ENCODE measurements around the gene TMX2. TPM values are rescaled to one million over a fixed set of nuclear protein-coding genes. Genes with fewer than 3 reads are reported as not detected.
"Not testable (repeated sequence)": the region's sequence is repeated elsewhere in the genome, so short reads cannot be mapped to it uniquely, and the experiment has no call there.

TMX2 gene, protein sequence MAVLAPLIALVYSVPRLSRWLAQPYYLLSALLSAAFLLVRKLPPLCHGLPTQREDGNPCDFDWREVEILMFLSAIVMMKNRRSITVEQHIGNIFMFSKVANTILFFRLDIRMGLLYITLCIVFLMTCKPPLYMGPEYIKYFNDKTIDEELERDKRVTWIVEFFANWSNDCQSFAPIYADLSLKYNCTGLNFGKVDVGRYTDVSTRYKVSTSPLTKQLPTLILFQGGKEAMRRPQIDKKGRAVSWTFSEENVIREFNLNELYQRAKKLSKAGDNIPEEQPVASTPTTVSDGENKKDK
- 161 and 167 TPM in 2 replicates for total RNA-seq (2014; rRNA removed; shearing (Covaris generic))

GRCh38 chr11:57712256-57713150 is at the start of gene TMX2:
Gene TMX2, plus strand, starts transcription at chr11:57712593. Its CDS starts 26 bp downstream, at chr11:57712619.
- peak; percentile 96 for DNase-seq (ENCODE audit: low read depth)

DNA sequence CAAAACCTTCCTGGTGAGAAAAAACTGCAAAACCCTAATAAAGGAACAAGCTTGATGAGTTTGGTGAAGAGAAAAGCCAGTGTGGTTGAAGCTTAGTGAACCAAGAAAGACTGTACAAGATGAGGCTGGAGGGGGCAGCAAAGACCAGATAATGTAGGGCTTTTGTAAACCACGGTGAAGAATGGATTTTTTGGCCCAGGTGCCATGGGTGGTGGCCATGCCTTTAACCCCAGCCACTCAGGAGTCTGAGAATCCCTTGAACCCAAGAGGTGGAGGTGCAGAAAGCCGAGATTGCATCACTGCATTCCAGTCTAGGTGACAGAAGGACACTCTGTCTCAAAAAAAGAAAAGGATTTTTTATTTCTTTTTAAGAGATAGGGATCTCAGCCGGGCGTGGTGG is 49.5 kb upstream of the TMX2 start:
- no peak for DNase-seq (ENCODE audit: low read depth)

DNA sequence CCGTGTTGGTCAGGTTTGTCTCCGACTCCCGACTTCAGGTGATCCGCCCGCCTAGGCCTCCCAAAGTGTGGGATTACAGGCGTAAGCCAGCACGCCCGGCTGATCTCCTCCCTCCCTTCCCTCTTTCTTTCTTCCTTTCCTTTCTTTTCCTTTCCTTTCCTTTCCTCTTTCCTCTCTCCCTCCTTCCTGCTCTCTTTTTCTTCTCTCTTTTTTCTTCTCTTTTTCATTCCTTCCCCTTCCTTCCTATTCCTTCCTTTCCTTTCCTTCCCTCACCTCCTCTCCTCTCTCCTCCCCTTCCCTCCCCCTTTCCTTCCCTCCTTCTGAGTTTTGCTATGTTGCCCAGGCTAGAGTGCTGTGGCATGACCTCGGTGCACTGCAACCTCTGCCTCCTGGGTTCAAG is 48.4 kb upstream of the TMX2 start:
- DNase-seq (ENCODE audit: low read depth) = no peak

GRCh38 chr11:57667117-57667735 is 45.2 kb upstream of the TMX2 start:
- DNase-seq (ENCODE audit: low read depth) = peak; percentile 99

DNA sequence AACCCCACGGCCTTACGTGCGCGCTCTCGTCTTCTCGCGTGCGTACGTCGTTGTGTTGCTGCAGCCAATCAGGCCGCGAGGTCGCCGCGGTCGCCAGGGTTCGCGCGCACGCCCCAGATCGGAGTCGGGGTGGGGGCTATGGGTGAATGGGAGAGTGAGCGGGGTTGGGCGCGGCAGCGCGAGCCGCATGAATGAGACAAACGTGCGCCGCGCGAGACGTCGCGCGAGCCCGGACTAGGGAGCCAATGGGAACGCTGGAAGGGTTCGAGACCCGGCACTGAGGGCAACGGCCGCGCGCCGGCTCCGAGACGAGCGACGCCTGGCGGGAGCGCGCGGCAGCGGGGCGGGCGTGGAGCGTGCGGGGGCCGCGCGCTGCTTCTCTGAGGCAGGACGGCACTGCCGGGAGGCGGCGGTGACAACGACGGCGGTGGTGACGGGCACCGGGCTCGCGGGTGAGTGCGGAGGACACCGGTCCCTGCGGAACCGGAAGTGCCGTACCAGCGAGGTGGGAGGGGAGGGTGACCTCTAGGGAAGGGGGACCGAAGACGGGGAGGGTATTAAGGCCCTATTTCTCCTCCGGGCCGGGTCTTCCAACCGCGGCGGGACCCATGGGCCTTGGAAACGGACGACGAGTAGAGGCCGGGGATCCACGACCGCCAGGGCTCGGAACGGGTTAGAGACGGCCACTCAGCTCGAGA is 44.5 kb upstream of the TMX2 start, which contains the start of gene ZDHHC5:
Gene ZDHHC5 (plus strand): TSS at position 379 of the 698 bp plus-strand sequence. CDS start 4,977 bp downstream, outside the sequence.
- DNase-seq (ENCODE audit: low read depth) = peak; percentile 100

- no peak for DNase-seq (ENCODE audit: low read depth)
Observed at GRCh38 chr11:57668434-57668782, 44.0 kb upstream of the TMX2 start.

GRCh38 chr11:57674251-57674650 is 38.1 kb upstream of the TMX2 start:
- DNase-seq (ENCODE audit: low read depth) = no peak

GRCh38 chr11:57675176-57675941 is 37.0 kb upstream of the TMX2 start:
- no peak for DNase-seq (ENCODE audit: low read depth)

- DNase-seq (ENCODE audit: low read depth) = no peak
Observed at GRCh38 chr11:57679396-57679795, 33.0 kb upstream of the TMX2 start.

DNA sequence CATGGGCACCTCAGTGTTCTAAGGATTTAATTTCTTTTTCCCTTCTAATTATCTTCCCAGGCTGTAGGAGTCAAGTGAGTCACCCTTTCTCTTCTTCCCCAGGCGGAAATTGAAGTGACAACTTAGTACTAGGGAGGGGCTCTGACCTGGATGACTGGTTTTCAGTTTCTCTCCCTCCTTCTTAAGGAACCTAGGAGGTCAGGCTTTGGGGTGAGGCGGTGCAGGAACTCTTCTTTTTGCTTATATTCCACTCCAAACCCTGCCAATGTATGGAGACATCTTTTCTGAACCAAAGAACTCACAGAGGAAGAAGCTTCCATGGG is 31.9 kb upstream of the TMX2 start:
- DNase-seq (ENCODE audit: low read depth) = peak; percentile 66

- no peak for DNase-seq (ENCODE audit: low read depth)
Observed at GRCh38 chr11:57681168-57681567, 31.2 kb upstream of the TMX2 start.

DNA sequence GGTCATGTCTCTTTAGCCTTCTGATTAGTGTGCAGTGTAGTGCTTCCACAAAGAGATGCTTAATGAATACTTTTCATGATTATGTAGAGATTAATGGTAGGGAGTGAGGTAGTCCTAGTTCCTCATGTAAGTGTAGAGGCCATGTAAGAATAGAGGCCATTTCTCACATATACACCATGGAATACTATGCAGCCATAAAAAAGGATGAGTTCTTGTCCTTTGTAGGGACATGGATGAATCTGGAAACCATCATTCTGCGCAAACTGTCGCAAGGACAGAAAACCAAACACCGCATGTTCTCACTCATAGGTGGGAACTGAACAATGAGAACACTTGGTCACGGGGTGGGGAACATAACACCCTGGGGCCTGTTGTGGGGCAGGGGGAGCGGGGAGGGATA is 21.9 kb upstream of the TMX2 start:
- not testable (repeated sequence) for DNase-seq (ENCODE audit: low read depth)

- DNase-seq (ENCODE audit: low read depth) = no peak
Observed at GRCh38 chr11:57698843-57699365, 13.5 kb upstream of the TMX2 start.

DNA sequence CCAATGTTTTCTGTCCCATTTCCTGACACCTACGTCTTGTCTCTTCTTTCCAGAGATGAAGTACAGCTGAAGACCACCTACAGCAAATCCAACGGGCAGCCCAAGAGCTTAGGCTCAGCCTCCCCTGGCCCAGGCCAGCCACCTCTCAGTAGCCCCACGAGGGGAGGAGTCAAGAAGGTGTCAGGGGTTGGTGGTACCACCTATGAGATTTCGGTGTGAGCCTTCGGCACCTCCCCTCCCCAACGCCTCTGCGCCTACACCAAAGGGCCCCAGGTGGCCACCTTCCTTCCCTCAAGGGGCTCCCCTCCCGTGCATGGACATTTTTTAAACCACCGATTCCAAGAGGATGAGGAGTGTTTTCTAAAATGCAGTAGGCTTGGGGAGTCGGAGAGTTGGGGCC is 12.6 kb upstream of the TMX2 start:
- DNase-seq (ENCODE audit: low read depth) = no peak

DNA sequence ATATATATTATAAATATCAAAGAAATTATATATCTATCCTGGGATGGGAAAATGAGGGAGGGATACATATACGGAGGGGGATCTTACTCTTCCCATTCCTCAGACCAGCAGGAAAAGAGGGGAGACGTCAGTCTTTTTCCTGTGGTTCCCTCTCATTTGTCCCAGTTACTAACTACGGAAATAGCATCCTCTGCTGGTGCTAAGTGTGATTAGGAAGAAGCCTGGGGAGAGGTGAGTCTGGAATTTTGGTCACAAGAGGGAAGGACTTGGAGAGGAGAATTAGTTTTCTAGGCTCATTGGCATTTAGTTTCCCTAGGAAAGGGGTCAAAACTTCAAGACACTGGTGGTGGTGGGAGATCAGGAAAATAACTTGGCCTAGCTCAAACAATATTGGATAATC is 12.0 kb upstream of the TMX2 start:
- no peak for DNase-seq (ENCODE audit: low read depth)

GRCh38 chr11:57703341-57703740 is 9.1 kb upstream of the TMX2 start:
- no peak for DNase-seq (ENCODE audit: low read depth)

GRCh38 chr11:57704932-57705331 is 7.5 kb upstream of the TMX2 start:
- DNase-seq (ENCODE audit: low read depth) = no peak

DNA sequence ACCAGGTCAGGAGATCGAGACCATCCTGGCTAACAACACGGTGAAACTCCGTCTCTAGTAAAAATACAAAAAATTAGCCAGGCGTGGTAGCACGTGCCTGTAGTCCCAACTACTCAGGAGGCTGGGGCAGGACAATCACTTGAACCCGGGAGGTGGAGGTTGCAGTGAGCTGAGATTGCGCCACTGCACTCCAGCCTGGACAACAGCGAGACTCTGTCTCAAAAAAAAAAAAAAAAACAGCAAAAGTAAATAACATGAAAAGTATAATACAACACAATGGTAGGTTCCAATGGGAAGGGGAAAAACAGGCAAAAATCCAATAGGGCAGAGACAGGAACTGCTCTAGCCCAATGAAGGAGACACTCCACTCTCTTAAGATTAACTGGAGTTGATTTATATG is 7.0 kb upstream of the TMX2 start:
- DNase-seq (ENCODE audit: low read depth) = not testable (repeated sequence)

GRCh38 chr11:57709802-57710367 is 2.5 kb upstream of the TMX2 start:
- DNase-seq (ENCODE audit: low read depth) = no peak

DNA sequence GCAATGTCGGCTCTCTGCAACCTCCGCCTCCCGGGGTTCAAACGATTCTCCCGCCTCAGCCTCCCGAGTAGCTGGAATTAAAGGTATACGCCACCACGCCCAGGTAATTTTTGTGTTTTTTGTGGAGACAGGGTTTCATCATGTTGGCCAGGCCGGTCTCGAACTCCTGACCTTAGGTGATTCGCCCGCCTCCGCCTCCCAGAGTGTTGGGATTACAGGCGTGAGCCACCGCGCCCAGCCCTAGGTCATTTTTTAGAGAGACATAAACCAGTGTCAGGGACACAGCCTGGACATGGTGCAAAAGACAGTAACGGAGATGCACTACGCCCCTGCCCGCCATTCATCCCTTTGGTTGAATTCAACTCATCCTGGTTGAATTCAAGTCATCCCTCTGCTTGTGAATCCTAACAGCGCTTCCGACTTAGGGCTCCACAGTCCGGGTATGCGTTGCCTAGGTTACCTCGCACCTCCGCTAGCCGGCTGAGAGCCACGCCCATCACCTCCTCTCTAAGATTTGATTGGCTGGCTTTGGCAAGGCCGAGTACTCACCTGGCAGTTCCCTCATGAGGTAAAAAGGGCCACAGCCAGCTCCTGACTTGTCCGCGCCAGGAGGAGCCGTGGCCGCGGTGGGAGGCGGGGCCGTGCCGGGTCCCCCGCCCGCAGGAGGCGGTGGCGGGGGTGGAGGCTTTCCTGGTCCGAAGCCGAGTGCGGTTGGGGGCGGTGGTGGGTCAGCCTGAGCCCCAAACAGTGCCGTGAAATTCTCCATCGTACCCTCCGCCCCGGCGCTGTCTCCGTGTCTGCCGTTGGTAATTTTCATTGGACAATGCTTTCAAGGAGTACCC is 758 bp upstream of the TMX2 start, which contains the start of gene MED19:
Gene MED19 (minus strand): TSS at position 802 of the 842 bp plus-strand sequence. CDS start 36 bp downstream, at position 766.
- peak; percentile 83 for DNase-seq (ENCODE audit: low read depth)

All from Daoy (cell line).